GM13976 (cell line): Measurements from ENCODE around the gene OSBPL1A.
A peak's percentile ranks its signal among the peaks of the same experiment; 100 is the strongest.

Experiments
- DNase-seq: peaks from one replicate; pipeline ENCODE4 v3.0.0; 2012; ENCODE audit warnings: low spot score
- CTCF ChIP-seq: IDR thresholded peaks from 2 replicates; pipeline ENCODE4 v1.5.1; 2012; ENCODE audit warnings: borderline replicate concordance, mild to moderate bottlenecking; ENCODE audit not compliant: insufficient read depth; ENCODE audit errors: extremely low read depth, missing control alignments, control extremely low read depth
- in situ Hi-C: fragments of 300-500 bp; cut with MboI; formaldehyde crosslinking; loops from one replicate; pipeline ENCODE4 v1.12.0; 2022; ENCODE audit warnings: low sequenced_read_pairs, mixed read lengths, inconsistent platforms; ENCODE audit not compliant: unreplicated experiment

OSBPL1A gene

GRCh38 chr18:24397694-24398368, at the start of gene OSBPL1A:
TSS of gene OSBPL1A (minus strand) at chr18:24397824. CDS start at chr18:24377533, 20,291 bp downstream.
- in situ Hi-C loops, result no loop called here
- DNase-seq, result peak; percentile 58
- no peak for TF ChIP-seq CTCF

- no peak for DNase-seq
Measured at GRCh38 chr18:24446953-24447538, 49.4 kb upstream of the OSBPL1A start.

GRCh38 chr18:24446453-24446852, 48.8 kb upstream of the OSBPL1A start:
- DNase-seq, result no peak
- in situ Hi-C loops, result no loop called here

More at GRCh38 chr18:24446953-24447538, 49.4 kb upstream of the OSBPL1A start:
- TF ChIP-seq CTCF, result no peak
- in situ Hi-C loops, result no loop called here

GRCh38 chr18:24443870-24444269, 46.2 kb upstream of the OSBPL1A start:
- in situ Hi-C loops, result no loop called here
- no peak for DNase-seq
- TF ChIP-seq CTCF, result no peak

More at GRCh38 chr18:24446453-24446852, 48.8 kb upstream of the OSBPL1A start:
- TF ChIP-seq CTCF, result no peak

- TF ChIP-seq CTCF, result no peak
- in situ Hi-C loops, result no loop called here
Measured at GRCh38 chr18:24436939-24437338, 39.3 kb upstream of the OSBPL1A start.

GRCh38 chr18:24432618-24433017, 35.0 kb upstream of the OSBPL1A start:
- in situ Hi-C loops, result no loop called here
- no peak for DNase-seq
- no peak for TF ChIP-seq CTCF

More at GRCh38 chr18:24436939-24437338, 39.3 kb upstream of the OSBPL1A start:
- no peak for DNase-seq
